ENCODE data around the gene MAG. TPM values are rescaled to one million over a fixed set of nuclear protein-coding genes. Genes with fewer than 3 reads are reported as not detected.

The MAG gene
- total RNA-seq, 1 donor from 2014 or later = not detected

GRCh38 chr19:35288906-35289305 is 3.1 kb upstream of the MAG start:
- DNase-seq (ENCODE audit: extremely low spot score, unreplicated experiment) = no peak
- Mint-ChIP-seq H3K4me3 (ENCODE audit: unreplicated experiment) (no peak overlapping the region), H3K27me3 (ENCODE audit: unreplicated experiment) (peaks cover 16% of the 10 kb centered on the region), H3K9me3 (ENCODE audit: unreplicated experiment) (no peaks in the 10 kb centered on the region), H3K36me3 (ENCODE audit: unreplicated experiment) (no peaks in the 10 kb centered on the region), H3K27ac (ENCODE audit: unreplicated experiment) (no peak overlapping the region), H3K4me1 (ENCODE audit: unreplicated experiment) (no peaks in the 10 kb centered on the region)
- TF ChIP-seq CTCF (IDR thresholded peaks at IDR 0.05) = no peak

DNA sequence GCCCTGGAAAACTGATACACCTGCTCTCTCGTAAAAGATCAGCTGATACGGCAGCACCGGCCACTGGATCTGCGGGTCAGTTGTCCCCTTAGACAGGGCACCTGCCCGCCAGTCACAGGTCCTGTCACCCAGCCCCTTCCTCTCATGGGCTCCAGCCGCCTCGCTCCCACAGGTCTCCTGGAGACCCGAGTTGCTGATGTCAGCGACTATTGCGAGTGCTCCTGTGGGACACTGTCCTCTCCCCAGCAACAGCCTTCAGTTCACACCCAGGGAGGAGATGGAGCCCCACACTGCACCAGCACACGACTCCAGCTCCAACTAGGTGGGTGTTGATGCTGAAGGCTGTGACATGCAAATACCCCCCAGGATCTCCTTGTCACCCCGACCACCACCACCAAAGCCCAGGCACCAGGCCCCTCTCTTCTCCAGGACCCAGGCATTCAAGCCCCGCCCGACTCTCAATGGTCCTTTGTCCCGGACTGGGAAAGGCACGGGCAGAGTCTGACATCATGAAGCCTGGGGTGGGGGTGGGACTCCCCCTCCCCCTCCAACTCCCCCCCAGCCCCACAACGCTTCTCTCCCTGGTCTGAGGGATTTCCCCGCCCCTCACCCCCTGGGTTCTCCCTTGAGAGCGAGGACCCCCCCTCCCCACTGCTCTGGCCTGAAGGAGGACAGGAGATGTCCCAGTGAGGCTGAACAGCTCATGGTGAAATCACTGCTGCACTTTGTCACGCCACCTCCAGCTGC is 1.4 kb upstream of the MAG start:
- Mint-ChIP-seq H3K9me3 (ENCODE audit: unreplicated experiment) (no peaks in the 10 kb centered on the region), H3K27me3 (ENCODE audit: unreplicated experiment) (peaks cover 14% of the 10 kb centered on the region), H3K4me1 (ENCODE audit: unreplicated experiment) (no peaks in the 10 kb centered on the region), H3K36me3 (ENCODE audit: unreplicated experiment) (no peaks in the 10 kb centered on the region), H3K27ac (ENCODE audit: unreplicated experiment) (no peak overlapping the region), H3K4me3 (ENCODE audit: unreplicated experiment) (no peak overlapping the region)
- no peak for TF ChIP-seq CTCF (IDR thresholded peaks at IDR 0.05)
- DNase-seq (ENCODE audit: extremely low spot score, unreplicated experiment) = no peak

- H3K27ac Mint-ChIP-seq (ENCODE audit: unreplicated experiment) = no peak overlapping the region
- no peak overlapping the region for H3K4me3 Mint-ChIP-seq (ENCODE audit: unreplicated experiment)
- H3K4me1 Mint-ChIP-seq (ENCODE audit: unreplicated experiment) = no peaks in the 10 kb centered on the region
- no peaks in the 10 kb centered on the region for H3K36me3 Mint-ChIP-seq (ENCODE audit: unreplicated experiment)
- H3K9me3 Mint-ChIP-seq (ENCODE audit: unreplicated experiment) = no peaks in the 10 kb centered on the region
- peaks cover 14% of the 10 kb centered on the region for H3K27me3 Mint-ChIP-seq (ENCODE audit: unreplicated experiment)
- TF ChIP-seq CTCF (IDR thresholded peaks at IDR 0.05) = no peak
- DNase-seq (ENCODE audit: extremely low spot score, unreplicated experiment) = no peak
Measured at GRCh38 chr19:35291259-35291658, 702 bp upstream of the MAG start.

- Mint-ChIP-seq H3K4me3 (ENCODE audit: unreplicated experiment) (no peak overlapping the region), H3K27me3 (ENCODE audit: unreplicated experiment) (peaks cover 14% of the 10 kb centered on the region), H3K4me1 (ENCODE audit: unreplicated experiment) (no peaks in the 10 kb centered on the region), H3K27ac (ENCODE audit: unreplicated experiment) (no peak overlapping the region), H3K9me3 (ENCODE audit: unreplicated experiment) (no peaks in the 10 kb centered on the region), H3K36me3 (ENCODE audit: unreplicated experiment) (no peaks in the 10 kb centered on the region)
- DNase-seq (ENCODE audit: extremely low spot score, unreplicated experiment) = no peak
- TF ChIP-seq CTCF (IDR thresholded peaks at IDR 0.05) = no peak
Measured at GRCh38 chr19:35292421-35293362, 731 bp downstream of the MAG start.

DNA sequence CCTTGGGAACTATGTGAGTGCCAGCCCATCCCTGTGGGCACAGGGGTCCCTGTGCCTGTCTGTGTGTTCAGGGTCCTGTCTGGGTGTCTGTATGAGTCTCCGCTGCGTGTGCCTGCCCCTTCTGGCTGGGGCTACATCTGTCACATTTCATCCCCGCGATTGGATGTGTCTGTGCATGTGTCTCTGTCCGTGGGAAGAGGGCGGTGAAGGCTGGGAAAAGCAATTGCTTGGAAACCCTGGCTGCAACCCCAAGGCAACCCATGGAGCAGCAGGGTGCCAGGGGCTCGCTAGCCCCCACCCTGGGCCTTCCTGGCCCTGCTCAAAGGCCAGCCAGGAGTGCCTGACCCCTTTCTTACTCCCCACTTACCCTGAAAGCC is 1.4 kb downstream of the MAG start:
- no peak overlapping the region for H3K4me3 Mint-ChIP-seq (ENCODE audit: unreplicated experiment)
- H3K36me3 Mint-ChIP-seq (ENCODE audit: unreplicated experiment) = no peaks in the 10 kb centered on the region
- H3K27me3 Mint-ChIP-seq (ENCODE audit: unreplicated experiment) = peaks cover 14% of the 10 kb centered on the region
- no peaks in the 10 kb centered on the region for H3K4me1 Mint-ChIP-seq (ENCODE audit: unreplicated experiment)
- no peak for DNase-seq (ENCODE audit: extremely low spot score, unreplicated experiment)
- H3K27ac Mint-ChIP-seq (ENCODE audit: unreplicated experiment) = no peak overlapping the region
- no peaks in the 10 kb centered on the region for H3K9me3 Mint-ChIP-seq (ENCODE audit: unreplicated experiment)
- no peak for TF ChIP-seq CTCF (IDR thresholded peaks at IDR 0.05)

Data from osteocyte (in vitro differentiated cells).